ENCODE data around the gene SLC35E1. TPM values are rescaled to one million over a fixed set of nuclear protein-coding genes. Genes with fewer than 3 reads are reported as not detected.

Gene SLC35E1
- total and polyA plus RNA-seq, 12 donors: 20.1 to 49.8 (median 37.3) TPM

DNA sequence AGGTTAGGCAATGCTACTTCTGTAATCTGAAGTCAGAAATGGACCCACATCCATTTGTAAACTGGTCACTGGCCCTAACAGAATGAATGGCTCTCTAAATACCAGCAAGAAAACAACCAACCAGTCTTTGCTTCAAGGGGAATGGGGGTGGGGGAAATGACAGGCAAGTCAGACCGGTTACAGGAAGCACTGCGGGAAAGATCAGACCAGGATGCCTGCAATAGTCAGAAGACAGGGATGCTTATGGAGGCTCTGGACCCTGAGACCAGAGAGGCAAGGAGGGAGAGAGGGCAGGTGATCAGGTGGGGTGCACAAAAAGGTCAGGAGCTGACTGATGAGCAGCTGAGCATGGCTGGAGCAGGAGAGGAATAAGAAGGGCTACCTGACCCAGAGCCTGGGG, 42.7 kb upstream of the SLC35E1 start:
- H3K36me3 ChIP-seq (replicated peaks in 1 of 2): no peaks in the 10 kb centered on the region
- no peaks in the 10 kb centered on the region for H3K9me3 ChIP-seq (replicated peaks in 1 of 3)
- peaks cover 29 to 50% of the 10 kb centered on the region in 2 donors for H3K4me1 ChIP-seq (replicated peaks in 1 of 2)
- peak overlapping the region in 1 of 5 donors; percentile 29 for H3K27ac ChIP-seq
- 43 to 48% (median 46%) methylated on average over 2 of the region's 2 CpGs for WGBS, 4 donors
- H3K4me3 ChIP-seq: no peak overlapping the region
- intact Hi-C loops (cut with DNase I): no loop called here
- TF ChIP-seq POLR2A (IDR thresholded peaks at IDR 0.05): no peak
- TF ChIP-seq, protein P1, sequence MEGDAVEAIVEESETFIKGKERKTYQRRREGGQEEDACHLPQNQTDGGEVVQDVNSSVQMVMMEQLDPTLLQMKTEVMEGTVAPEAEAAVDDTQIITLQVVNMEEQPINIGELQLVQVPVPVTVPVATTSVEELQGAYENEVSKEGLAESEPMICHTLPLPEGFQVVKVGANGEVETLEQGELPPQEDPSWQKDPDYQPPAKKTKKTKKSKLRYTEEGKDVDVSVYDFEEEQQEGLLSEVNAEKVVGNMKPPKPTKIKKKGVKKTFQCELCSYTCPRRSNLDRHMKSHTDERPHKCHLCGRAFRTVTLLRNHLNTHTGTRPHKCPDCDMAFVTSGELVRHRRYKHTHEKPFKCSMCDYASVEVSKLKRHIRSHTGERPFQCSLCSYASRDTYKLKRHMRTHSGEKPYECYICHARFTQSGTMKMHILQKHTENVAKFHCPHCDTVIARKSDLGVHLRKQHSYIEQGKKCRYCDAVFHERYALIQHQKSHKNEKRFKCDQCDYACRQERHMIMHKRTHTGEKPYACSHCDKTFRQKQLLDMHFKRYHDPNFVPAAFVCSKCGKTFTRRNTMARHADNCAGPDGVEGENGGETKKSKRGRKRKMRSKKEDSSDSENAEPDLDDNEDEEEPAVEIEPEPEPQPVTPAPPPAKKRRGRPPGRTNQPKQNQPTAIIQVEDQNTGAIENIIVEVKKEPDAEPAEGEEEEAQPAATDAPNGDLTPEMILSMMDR (IDR thresholded peaks at IDR 0.05): no peak
- DNase-seq: no peak
- H3K27me3 ChIP-seq: no peaks in the 10 kb centered on the region

DNA sequence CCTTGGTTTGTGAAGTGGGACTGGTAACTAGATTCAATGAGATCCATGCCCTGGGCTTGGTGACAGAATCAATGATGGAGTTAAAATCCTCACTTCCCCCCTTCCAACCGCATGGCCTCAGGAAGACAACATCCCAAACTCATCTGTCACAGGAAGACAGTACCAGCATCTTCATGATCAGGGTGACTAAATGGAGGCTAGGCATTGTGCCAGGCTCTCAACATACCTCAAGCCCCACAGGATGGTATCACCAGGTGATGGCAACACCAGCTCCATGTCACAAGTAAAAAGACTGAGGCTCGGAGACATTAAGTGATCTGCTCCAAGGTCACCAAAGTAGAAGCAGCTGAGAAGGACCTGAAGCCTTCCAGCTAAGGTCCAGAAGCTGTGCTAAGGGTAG, 41.6 kb upstream of the SLC35E1 start:
- no peak overlapping the region for H3K4me3 ChIP-seq
- no peaks in the 10 kb centered on the region for H3K27me3 ChIP-seq
- 67 to 91% (median 84%) methylated on average over 1 to 2 of the region's 2 CpGs for WGBS, 4 donors
- H3K27ac ChIP-seq: peak overlapping the region in 1 of 5 donors; percentile 94
- H3K9me3 ChIP-seq (replicated peaks in 1 of 3): no peaks in the 10 kb centered on the region
- intact Hi-C loops (cut with DNase I): no loop called here
- DNase-seq: no peak
- H3K4me1 ChIP-seq (replicated peaks in 1 of 2): peaks cover 22 to 41% of the 10 kb centered on the region in 2 donors
- TF ChIP-seq POLR2A (IDR thresholded peaks at IDR 0.05): no peak
- TF ChIP-seq, protein P1 (IDR thresholded peaks at IDR 0.05): no peak
- no peaks in the 10 kb centered on the region for H3K36me3 ChIP-seq (replicated peaks in 1 of 2)

DNA sequence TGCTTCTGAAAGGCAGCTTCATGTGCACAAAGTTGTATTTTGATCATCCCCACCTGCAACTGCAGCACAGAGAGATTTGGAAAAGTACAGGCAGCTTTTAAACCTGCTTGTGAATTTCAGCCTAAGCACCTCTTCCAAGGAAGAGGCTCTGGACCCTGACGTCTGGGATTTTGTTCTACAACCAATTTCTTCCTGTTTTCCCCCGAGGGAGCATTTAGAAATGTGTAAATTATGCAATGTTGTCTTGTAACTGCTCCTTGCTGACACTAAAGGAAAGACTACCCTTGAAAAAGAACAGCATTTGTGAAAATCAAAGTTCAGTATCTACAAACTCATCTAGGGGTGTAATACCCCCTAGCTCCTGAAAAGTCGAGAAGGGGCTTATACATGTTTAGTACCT, 40.4 kb upstream of the SLC35E1 start:
- Histone ChIP-seq H3K36me3 (replicated peaks in 1 of 2) (no peaks in the 10 kb centered on the region), H3K9me3 (replicated peaks in 1 of 3) (no peaks in the 10 kb centered on the region), H3K27ac (peak overlapping the region; percentile 36 to 94 (median 85)), H3K4me1 (replicated peaks in 1 of 2) (peaks cover 27 to 50% of the 10 kb centered on the region in 2 donors), H3K27me3 (no peaks in the 10 kb centered on the region), H3K4me3 (no peak overlapping the region)
- TF ChIP-seq POLR2A (IDR thresholded peaks at IDR 0.05): no peak
- TF ChIP-seq, protein P1 (IDR thresholded peaks at IDR 0.05): peak in 2 of 6 experiments; percentile 3 to 5
- DNase-seq: no peak
- intact Hi-C loops (cut with DNase I): no loop called here
- 20 to 29% (median 25%) methylated on average over 3 of the region's 3 CpGs for WGBS, 4 donors

DNA sequence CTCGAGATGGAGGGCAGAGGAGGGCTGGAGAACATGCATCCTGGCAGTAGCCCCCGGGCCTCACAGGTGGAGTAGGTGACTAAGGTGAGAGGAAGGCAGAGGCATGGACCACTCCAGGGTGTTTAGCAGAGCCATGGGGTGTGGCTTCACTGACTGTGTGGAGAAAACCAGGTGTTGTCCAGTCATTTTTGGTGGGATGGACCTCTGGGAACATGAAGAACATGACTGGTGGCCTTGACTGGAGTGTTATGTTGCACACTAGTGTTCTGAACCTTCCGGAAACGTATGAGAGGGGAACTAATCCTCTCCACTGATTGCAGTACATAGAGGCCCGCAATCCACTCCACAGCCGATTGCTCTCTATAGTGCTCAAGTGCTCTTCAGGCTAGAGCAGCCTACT, 38.9 kb upstream of the SLC35E1 start:
- peaks cover 27 to 53% of the 10 kb centered on the region in 2 donors for H3K4me1 ChIP-seq (replicated peaks in 1 of 2)

More for the DNA sequence above, 38.9 kb upstream of the SLC35E1 start:
- no peak for DNase-seq
- intact Hi-C loops (cut with DNase I): no loop called here
- Histone ChIP-seq H3K27ac (peak overlapping the region; percentile 28 to 94 (median 85)), H3K9me3 (replicated peaks in 1 of 3) (no peaks in the 10 kb centered on the region), H3K36me3 (replicated peaks in 1 of 2) (no peaks in the 10 kb centered on the region), H3K4me3 (no peak overlapping the region), H3K27me3 (no peaks in the 10 kb centered on the region)
- no peak for TF ChIP-seq POLR2A (IDR thresholded peaks at IDR 0.05)
- TF ChIP-seq, protein P1 (IDR thresholded peaks at IDR 0.05): no peak
- WGBS, 4 donors: 85 to 94% (median 88%) methylated on average over 6 of the region's 6 CpGs

All from adrenal gland (tissue), 12 donors.